IMR-90 (cell line): ENCODE results near the gene INPP5D. TPM values are rescaled to one million over a fixed set of nuclear protein-coding genes. Genes with fewer than 3 reads are reported as not detected.
"Not testable (repeated sequence)": the region's sequence is repeated elsewhere in the genome, so short reads cannot be mapped to it uniquely, and the experiment has no call there.

Experiments used
- ATAC-seq: fragments of 200-7000 bp; cut with Tn5 transposase; 2 replicates; pipeline ENCODE4 v1.9.1; 2020; ENCODE audit warnings: low read depth, mild to moderate bottlenecking, moderate library complexity
- BruUV-seq: library from RNA; stranded (reverse); fragments of 400-500 nt; replicated peaks from 2 replicates; lab custom pipeline; 2021; lab: Mats Ljungman, UMichigan
- CTCF ChIA-PET: fragments of 300-600 bp; formaldehyde crosslinking; extraction: SDS; loops from one replicate; lab custom pipeline; 2021; ENCODE audit warnings: antibody characterized with exemption; lab: Yijun Ruan, JAX
- POLR2A ChIA-PET: fragments of 300-600 bp; sonication (Branson Sonifier 250); formaldehyde crosslinking; loops from one replicate; lab custom pipeline; 2022; ENCODE audit warnings: antibody characterized with exemption; ENCODE audit not compliant: unreplicated experiment; lab: Charles Lee
- DNase-seq: peaks from one replicate; pipeline ENCODE4 v3.0.0; 2013
- H2AFZ ChIP-seq: replicated peaks from 2 replicates; pipeline ENCODE3; 2013; ENCODE audit warnings: low read length, mild to moderate bottlenecking; ENCODE audit not compliant: poor library complexity
- H2AK5ac ChIP-seq: 2 replicates; pipeline ENCODE4 v1.6.1; 2013; ENCODE audit warnings: low read depth, low read length, inconsistent platforms
- H2AK9ac ChIP-seq: replicated peaks from 2 replicates; pipeline ENCODE3; 2013; ENCODE audit warnings: mild to moderate bottlenecking, low read depth, low read length, moderate library complexity; ENCODE audit not compliant: poor library complexity
- H2BK120ac ChIP-seq: 2 replicates; pipeline ENCODE4 v1.6.1; 2013; ENCODE audit warnings: low read depth, low read length, inconsistent platforms
- H2BK15ac ChIP-seq: 3 replicates; pipeline ENCODE4 v1.6.1; 2013; ENCODE audit warnings: low read depth, low read length, inconsistent platforms
- H2BK20ac ChIP-seq: 2 replicates; pipeline ENCODE4 v1.6.1; 2013; ENCODE audit warnings: low read depth, mild to moderate bottlenecking, inconsistent platforms, low read length, moderate library complexity
- H2BK5ac ChIP-seq: 2 replicates; pipeline ENCODE4 v1.6.1; 2013; ENCODE audit warnings: mild to moderate bottlenecking, low read depth, low read length, inconsistent platforms; ENCODE audit not compliant: poor library complexity, severe bottlenecking
- H3K14ac ChIP-seq: replicated peaks from 2 replicates; pipeline ENCODE4 v1.6.1; 2013; ENCODE audit warnings: low read depth, low read length, inconsistent platforms
- H3K18ac ChIP-seq: 2 replicates; pipeline ENCODE4 v1.6.1; 2013; ENCODE audit warnings: low read depth, low read length, control low read depth
- H3K23ac ChIP-seq: 2 replicates; pipeline ENCODE4 v1.6.1; 2013; ENCODE audit warnings: low read depth, low read length, inconsistent platforms
- H3K27ac ChIP-seq: 2 replicates; pipeline ENCODE4 v1.5.1; 2013; ENCODE audit warnings: mild to moderate bottlenecking, control low read depth, low read length; ENCODE audit not compliant: insufficient read depth
- H3K27me3 ChIP-seq: 2 replicates; pipeline ENCODE4 v1.6.1; 2013; ENCODE audit warnings: low read length; ENCODE audit not compliant: control insufficient read depth, insufficient read depth
- H3K36me3 ChIP-seq: 2 replicates; pipeline ENCODE4 v1.6.1; 2013; ENCODE audit warnings: low read length, mixed read lengths; ENCODE audit not compliant: control insufficient read depth, insufficient read depth
- H3K4ac ChIP-seq: 2 replicates; pipeline ENCODE4 v1.6.1; 2013; ENCODE audit warnings: low read depth, low read length, inconsistent platforms
- H3K4me1 ChIP-seq: 2 replicates; pipeline ENCODE4 v1.6.1; 2013; ENCODE audit warnings: low read length, mixed read lengths; ENCODE audit not compliant: control insufficient read depth, insufficient read depth
- H3K4me2 ChIP-seq: 2 replicates; pipeline ENCODE4 v1.6.1; 2013; ENCODE audit warnings: low read depth, mild to moderate bottlenecking, control low read depth, low read length, moderate library complexity
- H3K4me3 ChIP-seq: 2 replicates; pipeline ENCODE4 v1.5.1; 2013; ENCODE audit warnings: low read depth, mild to moderate bottlenecking, control low read depth, low read length, moderate library complexity; ENCODE audit not compliant: insufficient read depth
- H3K56ac ChIP-seq: 2 replicates; pipeline ENCODE4 v1.6.1; 2013; ENCODE audit warnings: low read length, inconsistent platforms; ENCODE audit not compliant: insufficient read depth; ENCODE audit errors: extremely low read depth
- H3K79me1 ChIP-seq, 2 experiments: 2 replicates each; pipeline ENCODE4 v1.6.1; 2013; ENCODE audit warnings: low read length in 2 of 2, inconsistent platforms in 1 of 2, low read depth in 1 of 2
- H3K9ac ChIP-seq: 2 replicates; pipeline ENCODE4 v1.6.1; 2013; ENCODE audit warnings: low read depth, low read length, control low read depth
- H3K9me1 ChIP-seq: 2 replicates; pipeline ENCODE4 v1.6.1; 2013; ENCODE audit warnings: low read length, inconsistent platforms; ENCODE audit not compliant: insufficient read depth
- H3K9me3 ChIP-seq: 2 replicates; pipeline ENCODE4 v1.6.1; 2013; ENCODE audit warnings: low read length; ENCODE audit not compliant: control insufficient read depth, insufficient read depth
- H4K20me1 ChIP-seq: 2 replicates; pipeline ENCODE4 v1.6.1; 2013; ENCODE audit warnings: low read length, inconsistent platforms; ENCODE audit not compliant: insufficient read depth
- H4K5ac ChIP-seq: 2 replicates; pipeline ENCODE4 v1.6.1; 2013; ENCODE audit warnings: mild to moderate bottlenecking, low read depth, low read length, control low read depth
- H4K8ac ChIP-seq, 2 experiments: 2 replicates each; pipeline ENCODE4 v1.6.1; 2013; ENCODE audit warnings: low read depth in 2 of 2, low read length in 2 of 2, control low read depth in 1 of 2, inconsistent platforms in 1 of 2
- H4K91ac ChIP-seq: 2 replicates; pipeline ENCODE4 v1.6.1; 2013; ENCODE audit warnings: low read depth, low read length, inconsistent platforms; ENCODE audit not compliant: insufficient read depth
- WGBS, 2 experiments: methylation state at CpG; one replicate each; pipeline versions ENCODE4 v1.1.5 to v1.1.7; 2013; ENCODE audit warnings: missing lambda C conversion rate in 2 of 2; ENCODE audit not compliant: insufficient read length in 1 of 2; ENCODE audit errors: extremely low coverage in 2 of 2; 5-methylcytosine and 5-hydroxymethylcytosine counted together
- dilution Hi-C: fragments of 300-500 bp; cut with HindIII; formaldehyde crosslinking; loops from one replicate; pipeline ENCODE4 v1.14.3; 2018; ENCODE audit warnings: low sequenced_read_pairs; ENCODE audit not compliant: unreplicated experiment
- in situ Hi-C: fragments of 300-500 bp; cut with MboI; formaldehyde crosslinking; loops from 3 replicates; pipeline ENCODE4 v1.14.3; 2019; ENCODE audit warnings: low sequenced_read_pairs, inconsistent platforms, mixed read lengths
- intact Hi-C: fragments of 100-400 bp; cut with micrococcal nuclease; formaldehyde crosslinking; loops from 2 replicates; pipeline ENCODE4 v1.10.0; 2022
- polyA plus RNA-seq, 3 experiments: library from polyadenylated mRNA; depleted of rRNA; stranded (reverse); fragments of >200 nt; gene quantifications; 2 replicates each; pipeline ENCODE4 v1.2.3, GENCODE V29; 2012; ENCODE audit warnings: low replicate concordance in 1 of 3
- total RNA-seq: library from RNA; depleted of rRNA; stranded (reverse); fragments of >200 nt; gene quantifications from 2 replicates; pipeline ENCODE4 v1.2.3, GENCODE V29; 2012

The INPP5D gene
- total and polyA plus RNA-seq, 2 of the 4 experiments (the other 2 are of a cell fraction) = 0.18 to 0.29 TPM

DNA sequence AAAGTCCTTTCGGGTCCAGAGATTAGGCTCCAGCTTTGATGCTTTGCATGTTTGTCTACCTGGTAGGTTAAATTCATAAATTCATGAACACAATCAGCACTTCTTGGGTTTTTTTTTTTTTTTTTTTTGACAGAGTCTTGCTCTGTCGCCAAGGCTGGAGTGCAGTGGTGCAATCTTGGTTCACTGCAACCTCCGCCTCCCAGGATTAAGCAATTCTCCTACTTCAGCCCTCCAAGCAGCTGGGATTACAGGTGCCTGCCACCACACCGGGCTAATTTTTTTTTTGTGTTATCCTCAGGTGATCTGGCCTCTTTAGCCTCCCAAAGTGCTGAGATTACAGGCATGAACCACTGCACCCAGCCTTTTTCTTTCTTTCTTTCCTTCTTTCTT is 5.1 kb downstream of the INPP5D start:
- H2BK20ac ChIP-seq, H2BK120ac ChIP-seq, H3K9me1 ChIP-seq, H3K79me1 ChIP-seq, H2AK9ac ChIP-seq, H3K14ac ChIP-seq, in situ Hi-C loops, H3K23ac ChIP-seq, H3K27me3 ChIP-seq, H3K9ac ChIP-seq, H4K91ac ChIP-seq, H3K4ac ChIP-seq, H2AK5ac ChIP-seq, H3K9me3 ChIP-seq, H4K20me1 ChIP-seq, dilution Hi-C loops, H4K8ac ChIP-seq, H4K5ac ChIP-seq, DNase-seq, H3K36me3 ChIP-seq, H2AFZ ChIP-seq, H3K56ac ChIP-seq, BruUV-seq, H2BK5ac ChIP-seq, H3K4me3 ChIP-seq, H3K4me2 ChIP-seq, H3K4me1 ChIP-seq, H3K18ac ChIP-seq, intact Hi-C loops, H3K27ac ChIP-seq, H2BK15ac ChIP-seq, ATAC-seq: not testable (repeated sequence)
- 80% methylated on average over 1 of the region's 4 CpGs; no CpG with 5 or more reads in 1 of the 2 experiments for WGBS, 2 experiments
- CTCF ChIA-PET = interaction anchor here (0.6 kb wide), 2 partner anchors 8 to 18 kb away, joined by 4 to 5 read pairs; no protein-coding TSS in a partner anchor
- POLR2A ChIA-PET = interaction anchor here (0.6 to 0.7 kb wide), 2 partner anchors 33 to 1868 kb away, joined by 3 to 5 read pairs; no protein-coding TSS in a partner anchor
